WTC11 (cell line): ENCODE data around the gene ZSCAN16.

Experiments
- TP53 ChIP-seq: sonication (generic); formaldehyde crosslinking; IDR thresholded peaks from 2 replicates; pipeline ENCODE4 v1.8.1; 2023; ENCODE audit warnings: mild to moderate bottlenecking, missing genetic modification reagents
- USF2 ChIP-seq: sonication (generic); formaldehyde crosslinking; IDR thresholded peaks from 2 replicates; pipeline ENCODE4 v1.8.1; 2023; ENCODE audit warnings: mild to moderate bottlenecking, missing genetic modification reagents, moderate library complexity
- ZNF121 ChIP-seq: sonication (generic); formaldehyde crosslinking; IDR thresholded peaks from 2 replicates; pipeline ENCODE4 v1.8.0; 2023; ENCODE audit warnings: missing genetic modification reagents
- ZNF416 ChIP-seq: fragments of 250-450 bp; sonication (Bioruptor Pico); IDR thresholded peaks from 2 replicates; pipeline ENCODE4 v1.9.0; 2021; ENCODE audit warnings: mild to moderate bottlenecking, inconsistent platforms
- ZNF512 ChIP-seq: sonication (generic); formaldehyde crosslinking; IDR thresholded peaks from 2 replicates; pipeline ENCODE4 v1.8.1; 2022; ENCODE audit warnings: missing genetic modification reagents, borderline replicate concordance

- no peak for TF ChIP-seq ZNF512 (CRISPR knock-in tag)
- no peak for TF ChIP-seq TP53
- peak; percentile 63; the same call in 1 of the 2 replicates for TF ChIP-seq ZNF121 (CRISPR knock-in tag)
- no peak for TF ChIP-seq USF2 (CRISPR knock-in tag)
- TF ChIP-seq ZNF416 (CRISPR knock-in tag) = no peak
Measured at GRCh38 chr6:28104392-28105244, 19.8 kb upstream of the ZSCAN16 start.
